Mucosa of descending colon (tissue), 3 donors: ENCODE measurements around the gene MICU1. TPM values are rescaled to one million over a fixed set of nuclear protein-coding genes. Genes with fewer than 3 reads are reported as not detected.
"Not testable (repeated sequence)": the region's sequence is repeated elsewhere in the genome, so short reads cannot be mapped to it uniquely, and the experiment has no call there.

Experiments
- ATAC-seq: fragments of 200-7000 bp; cut with Tn5 transposase; one replicate; pipeline ENCODE4 v1.9.1; 2020; ENCODE audit warnings: mild to moderate bottlenecking, moderate library complexity
- DNase-seq, 3 donors: peaks; one replicate each; pipeline ENCODE4 v3.0.0-alpha.2; 2020
- H3K36me3 ChIP-seq: fragments of 200-600 bp; one replicate; pipeline ENCODE4 v1.8.0; 2021; ENCODE audit warnings: low read depth, mild to moderate bottlenecking
- H3K4me1 ChIP-seq: fragments of 200-600 bp; one replicate; pipeline ENCODE4 v1.8.0; 2021; ENCODE audit warnings: low read depth, mild to moderate bottlenecking
- H3K4me3 ChIP-seq: fragments of 200-600 bp; one replicate; pipeline ENCODE4 v1.8.0; 2021; ENCODE audit warnings: mild to moderate bottlenecking
- H3K9me3 ChIP-seq: fragments of 200-600 bp; one replicate; pipeline ENCODE4 v1.8.0; 2021; ENCODE audit warnings: mild to moderate bottlenecking
- intact Hi-C, 2 donors: fragments of 100-400 bp; cut with DNase I in 1 of 2; cut with micrococcal nuclease in 1 of 2; formaldehyde crosslinking; loops; one replicate each; pipeline versions ENCODE4 v1.11.0 to v1.11.1; 2022; cut with DNase I, micrococcal nuclease
- total RNA-seq, 3 donors: library from RNA; stranded (reverse); fragmentation: NEBNext Ultra II Directional in 2 of 3; extraction: Animal tissue kit (Norgen Biotek cat#: 25700) in 2 of 3; gene quantifications; one replicate each; pipeline versions ENCODE4 v1.2.1 to v1.2.4, GENCODE V29; 2021 to 2023
- TF ChIP-seq, protein P1 (sequence below): fragments of 200-600 bp; IDR thresholded peaks from one replicate; pipeline ENCODE4 v1.8.0; 2022; ENCODE audit warnings: antibody characterized with exemption, mild to moderate bottlenecking
- donor health status: DM: no; HTN: no; CAD: no; lungs with moderate emphysema.
- donor health status: DM: no; HTN: no; CAD: no.
- donor health status: DM: no; HTN: yes; CAD: no.

Gene MICU1
- total RNA-seq, 3 donors from 2014 or later: 38.6 to 45.3 (median 45.0) TPM

DNA sequence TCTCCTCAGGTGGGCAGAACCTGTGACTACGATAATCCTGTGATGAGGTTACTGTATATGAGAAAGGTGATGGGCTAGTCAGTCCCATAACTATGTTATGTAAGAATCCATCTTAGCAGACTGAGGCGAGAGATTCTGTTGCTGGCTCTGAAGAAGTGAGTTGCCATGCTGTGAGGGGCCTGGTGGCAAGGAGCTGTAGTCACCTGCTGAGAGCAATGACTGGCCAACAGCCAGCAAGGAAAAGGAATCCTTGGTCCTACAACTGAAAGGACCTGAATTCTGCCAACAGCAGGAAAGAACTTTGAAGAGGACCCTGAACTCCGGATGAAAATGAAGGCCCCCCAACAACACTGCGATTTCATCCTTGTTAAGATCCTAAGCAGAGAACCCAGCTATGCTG is 240.2 kb downstream of the MICU1 start:
- ATAC-seq: no peak
- H3K36me3 ChIP-seq: no peaks in the 10 kb centered on the region
- no peak overlapping the region for H3K4me3 ChIP-seq
- TF ChIP-seq, protein P1, sequence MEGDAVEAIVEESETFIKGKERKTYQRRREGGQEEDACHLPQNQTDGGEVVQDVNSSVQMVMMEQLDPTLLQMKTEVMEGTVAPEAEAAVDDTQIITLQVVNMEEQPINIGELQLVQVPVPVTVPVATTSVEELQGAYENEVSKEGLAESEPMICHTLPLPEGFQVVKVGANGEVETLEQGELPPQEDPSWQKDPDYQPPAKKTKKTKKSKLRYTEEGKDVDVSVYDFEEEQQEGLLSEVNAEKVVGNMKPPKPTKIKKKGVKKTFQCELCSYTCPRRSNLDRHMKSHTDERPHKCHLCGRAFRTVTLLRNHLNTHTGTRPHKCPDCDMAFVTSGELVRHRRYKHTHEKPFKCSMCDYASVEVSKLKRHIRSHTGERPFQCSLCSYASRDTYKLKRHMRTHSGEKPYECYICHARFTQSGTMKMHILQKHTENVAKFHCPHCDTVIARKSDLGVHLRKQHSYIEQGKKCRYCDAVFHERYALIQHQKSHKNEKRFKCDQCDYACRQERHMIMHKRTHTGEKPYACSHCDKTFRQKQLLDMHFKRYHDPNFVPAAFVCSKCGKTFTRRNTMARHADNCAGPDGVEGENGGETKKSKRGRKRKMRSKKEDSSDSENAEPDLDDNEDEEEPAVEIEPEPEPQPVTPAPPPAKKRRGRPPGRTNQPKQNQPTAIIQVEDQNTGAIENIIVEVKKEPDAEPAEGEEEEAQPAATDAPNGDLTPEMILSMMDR: no peak
- intact Hi-C loops: no loop called here
- H3K4me1 ChIP-seq: no peaks in the 10 kb centered on the region
- no peak for DNase-seq
- no peaks in the 10 kb centered on the region for H3K9me3 ChIP-seq

DNA sequence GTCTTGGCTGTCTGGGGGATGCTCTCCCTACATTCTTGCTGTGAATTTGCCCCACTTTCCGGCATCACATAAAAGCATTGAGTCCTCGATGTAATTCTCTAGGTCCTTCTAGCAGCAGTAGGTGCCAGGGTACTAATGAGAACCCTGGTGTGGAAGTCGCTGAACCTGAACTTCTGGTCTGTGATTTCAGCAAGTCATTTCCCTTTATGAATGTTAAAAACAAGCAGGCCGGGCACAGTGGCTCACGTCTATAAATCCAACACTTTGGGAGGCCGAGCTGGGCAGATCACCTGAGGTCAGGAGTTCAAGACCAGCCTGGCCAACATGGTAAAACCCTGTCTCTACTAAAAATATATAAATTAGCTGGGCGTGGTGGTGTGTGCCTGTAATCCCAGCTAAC is 240.9 kb downstream of the MICU1 start:
- intact Hi-C loops, DNase-seq, ATAC-seq, H3K9me3 ChIP-seq, H3K36me3 ChIP-seq, H3K4me3 ChIP-seq, H3K4me1 ChIP-seq: not testable (repeated sequence)

DNA sequence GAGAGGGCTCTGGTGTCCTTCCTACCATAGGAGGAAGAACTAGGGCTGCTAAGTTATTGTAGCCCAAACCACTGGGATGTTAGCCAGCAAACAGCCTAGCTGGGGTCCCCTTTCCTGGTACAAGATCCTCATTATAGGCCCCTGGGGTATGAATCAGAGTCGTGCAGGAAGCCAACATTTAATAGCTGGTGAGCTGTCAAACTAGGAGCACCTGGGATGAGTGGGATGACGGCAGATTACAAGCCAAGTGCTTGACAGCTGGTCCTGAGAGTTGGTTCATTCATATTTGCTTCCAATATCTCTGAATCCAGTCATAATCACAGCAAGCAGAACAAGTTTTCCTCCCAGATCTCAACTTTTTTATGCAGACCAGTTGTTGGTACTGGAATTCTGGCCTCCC is 246.1 kb downstream of the MICU1 start:
- H3K4me3 ChIP-seq: no peak overlapping the region
- H3K36me3 ChIP-seq: no peaks in the 10 kb centered on the region
- intact Hi-C loops: no loop called here
- H3K9me3 ChIP-seq: no peaks in the 10 kb centered on the region
- no peaks in the 10 kb centered on the region for H3K4me1 ChIP-seq
- ATAC-seq (no peak), DNase-seq (no peak)
- TF ChIP-seq, protein P1: no peak

DNA sequence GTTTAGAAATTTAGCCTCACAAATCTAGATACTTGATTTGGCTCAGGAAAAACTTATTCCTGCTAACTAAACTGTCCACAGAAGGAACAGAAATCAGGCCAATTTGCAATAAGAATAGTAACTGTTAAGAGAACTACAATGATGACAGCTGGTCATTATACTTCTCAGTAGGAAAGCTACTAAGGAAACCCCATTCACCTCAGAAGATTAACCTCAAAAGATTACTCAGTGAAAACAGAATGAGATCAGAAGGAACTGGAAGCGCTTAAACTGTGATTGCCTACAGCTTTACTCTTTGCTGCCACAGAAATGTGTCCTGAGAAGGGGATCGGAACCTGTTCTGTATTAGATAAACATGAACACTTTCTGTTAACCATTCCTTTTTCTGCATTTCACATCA is 246.8 kb downstream of the MICU1 start:
- DNase-seq: no peak
- no peak for ATAC-seq
- Histone ChIP-seq H3K36me3 (no peaks in the 10 kb centered on the region), H3K4me1 (no peaks in the 10 kb centered on the region), H3K4me3 (no peak overlapping the region), H3K9me3 (no peaks in the 10 kb centered on the region)
- TF ChIP-seq, protein P1: no peak
- intact Hi-C loops: no loop called here

DNA sequence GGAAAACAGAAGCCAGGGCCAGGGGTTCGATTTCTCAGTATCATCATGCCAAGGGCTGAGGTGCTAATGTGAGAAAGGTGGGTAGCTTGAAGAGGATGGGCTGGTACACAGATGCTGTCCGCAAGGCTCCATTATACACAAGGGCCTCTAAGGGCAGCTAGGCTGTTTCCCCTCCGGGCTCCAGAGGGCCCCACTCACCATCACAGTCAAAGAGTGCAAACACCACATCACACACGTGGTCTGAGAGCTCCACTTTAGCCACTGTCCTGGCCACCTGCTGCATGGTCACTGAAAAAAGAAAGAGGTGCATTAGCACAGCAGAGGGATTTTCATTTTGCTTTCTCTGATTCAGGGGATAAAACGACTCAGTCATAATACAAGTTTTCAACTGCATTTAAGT is 250.3 kb downstream of the MICU1 start:
- DNase-seq (no peak), ATAC-seq (peak; percentile 47)
- intact Hi-C loops: no loop called here
- TF ChIP-seq, protein P1: no peak
- Histone ChIP-seq H3K4me1 (no peaks in the 10 kb centered on the region), H3K4me3 (no peak overlapping the region), H3K36me3 (no peaks in the 10 kb centered on the region), H3K9me3 (no peaks in the 10 kb centered on the region)

DNA sequence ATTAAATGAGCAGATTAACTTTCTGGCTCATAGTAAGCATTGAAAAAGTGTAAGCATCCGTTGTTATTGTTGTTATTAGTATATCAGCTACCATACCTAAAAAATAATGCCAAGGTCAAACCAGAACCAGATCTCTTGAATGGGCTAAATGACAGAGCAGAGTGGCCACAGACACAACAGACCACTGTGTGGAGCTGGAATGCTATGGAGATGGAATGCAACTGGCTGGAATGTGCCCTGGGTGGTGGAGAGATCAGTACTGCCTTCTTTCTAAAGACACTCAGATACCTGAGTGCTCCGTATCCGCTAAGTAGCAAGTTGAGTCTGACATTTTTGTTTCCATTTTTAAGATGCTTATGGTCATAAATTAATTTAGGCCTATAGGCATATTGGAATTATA is 250.7 kb downstream of the MICU1 start:
- H3K36me3 ChIP-seq: no peaks in the 10 kb centered on the region
- no peak overlapping the region for H3K4me3 ChIP-seq
- H3K4me1 ChIP-seq: no peaks in the 10 kb centered on the region
- no peak for DNase-seq
- ATAC-seq: no peak
- no peaks in the 10 kb centered on the region for H3K9me3 ChIP-seq
- intact Hi-C loops: no loop called here
- TF ChIP-seq, protein P1: no peak
